ENCODE results near the gene CTDSPL. TPM values are rescaled to one million over a fixed set of nuclear protein-coding genes. Genes with fewer than 3 reads are reported as not detected.

Gene CTDSPL
- total RNA-seq, 4 donors from 2014 or later = 33.4 to 72.6 (median 54.0) TPM

DNA sequence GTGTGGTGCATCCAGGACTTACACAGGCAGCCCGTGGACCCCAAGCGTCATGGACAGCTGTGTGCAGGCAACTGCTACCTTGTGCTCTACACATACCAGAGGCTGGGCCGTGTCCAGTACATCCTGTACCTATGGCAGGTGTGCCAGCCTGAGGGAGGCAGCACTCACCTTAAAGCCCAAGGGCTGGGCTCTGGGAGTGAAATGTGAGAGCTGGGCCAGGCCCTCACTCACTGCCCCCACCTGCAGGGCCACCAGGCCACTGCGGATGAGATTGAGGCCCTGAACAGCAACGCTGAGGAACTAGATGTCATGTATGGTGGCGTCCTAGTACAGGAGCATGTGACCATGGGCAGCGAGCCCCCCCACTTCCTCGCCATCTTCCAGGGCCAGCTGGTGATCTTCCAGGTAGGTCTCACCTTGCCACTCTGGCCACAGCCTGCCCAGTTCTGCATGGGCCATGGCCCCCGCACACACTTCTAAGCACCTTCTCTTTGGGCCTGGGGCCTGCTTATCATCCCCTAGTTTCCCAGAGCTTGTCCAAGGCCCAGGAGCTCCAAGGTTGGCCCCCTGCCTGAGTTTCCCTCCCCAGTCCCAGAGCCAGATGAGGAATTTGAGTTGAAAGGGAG, 139.9 kb downstream of the CTDSPL start:
- no peak for ATAC-seq
- TF ChIP-seq POLR2AphosphoS5 (IDR thresholded peaks at IDR 0.05) (no peak), EP300 (IDR thresholded peaks at IDR 0.05) (no peak), POLR2A (IDR thresholded peaks at IDR 0.05) (no peak)
- TF ChIP-seq, protein P1, sequence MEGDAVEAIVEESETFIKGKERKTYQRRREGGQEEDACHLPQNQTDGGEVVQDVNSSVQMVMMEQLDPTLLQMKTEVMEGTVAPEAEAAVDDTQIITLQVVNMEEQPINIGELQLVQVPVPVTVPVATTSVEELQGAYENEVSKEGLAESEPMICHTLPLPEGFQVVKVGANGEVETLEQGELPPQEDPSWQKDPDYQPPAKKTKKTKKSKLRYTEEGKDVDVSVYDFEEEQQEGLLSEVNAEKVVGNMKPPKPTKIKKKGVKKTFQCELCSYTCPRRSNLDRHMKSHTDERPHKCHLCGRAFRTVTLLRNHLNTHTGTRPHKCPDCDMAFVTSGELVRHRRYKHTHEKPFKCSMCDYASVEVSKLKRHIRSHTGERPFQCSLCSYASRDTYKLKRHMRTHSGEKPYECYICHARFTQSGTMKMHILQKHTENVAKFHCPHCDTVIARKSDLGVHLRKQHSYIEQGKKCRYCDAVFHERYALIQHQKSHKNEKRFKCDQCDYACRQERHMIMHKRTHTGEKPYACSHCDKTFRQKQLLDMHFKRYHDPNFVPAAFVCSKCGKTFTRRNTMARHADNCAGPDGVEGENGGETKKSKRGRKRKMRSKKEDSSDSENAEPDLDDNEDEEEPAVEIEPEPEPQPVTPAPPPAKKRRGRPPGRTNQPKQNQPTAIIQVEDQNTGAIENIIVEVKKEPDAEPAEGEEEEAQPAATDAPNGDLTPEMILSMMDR (IDR thresholded peaks at IDR 0.05) = no peak
- Histone ChIP-seq H3K4me3 (no peak overlapping the region), H3K36me3 (peaks cover 0 to 29% of the 10 kb centered on the region in 2 donors), H3K27me3 (no peaks in the 10 kb centered on the region), H3K27ac (no peak overlapping the region), H3K4me1 (peaks cover 0 to 48% (median 15%) of the 10 kb centered on the region in 3 donors), H3K9me3 (no peaks in the 10 kb centered on the region)
- WGBS, 2 donors (ENCODE audit: low coverage in 1 of 2) = 88 to 100% methylated on average over 1 to 3 of the region's 9 CpGs

DNA sequence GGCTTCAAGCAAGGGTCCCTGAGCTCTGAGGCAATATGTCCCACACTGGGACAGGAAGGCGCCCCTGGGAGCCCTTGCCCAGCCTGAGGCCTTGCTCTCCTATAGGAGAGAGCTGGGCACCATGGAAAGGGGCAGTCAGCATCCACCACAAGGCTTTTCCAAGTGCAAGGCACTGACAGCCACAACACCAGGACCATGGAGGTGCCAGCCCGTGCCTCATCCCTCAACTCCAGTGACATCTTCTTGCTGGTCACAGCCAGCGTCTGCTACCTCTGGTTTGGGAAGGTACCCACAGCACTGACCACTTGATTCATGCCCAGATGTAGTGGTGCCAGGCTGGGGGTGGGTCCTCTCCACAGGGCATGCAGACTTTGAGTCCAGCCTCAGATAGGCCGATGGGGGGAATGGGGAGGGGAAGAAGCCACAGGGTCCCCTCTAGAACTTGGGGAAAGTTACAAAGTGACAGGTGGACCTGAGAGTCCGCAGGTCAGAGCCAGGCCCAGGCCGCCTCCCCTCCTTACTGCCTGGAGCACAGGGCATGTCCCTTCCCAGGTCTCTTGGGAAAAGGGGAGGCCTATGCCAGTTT, 140.7 kb downstream of the CTDSPL start:
- no peak for ATAC-seq
- peaks cover 0 to 41% (median 15%) of the 10 kb centered on the region in 3 donors for H3K4me1 ChIP-seq
- no peak overlapping the region for H3K4me3 ChIP-seq
- no peaks in the 10 kb centered on the region for H3K9me3 ChIP-seq
- no peak overlapping the region for H3K27ac ChIP-seq
- TF ChIP-seq EP300 (IDR thresholded peaks at IDR 0.05) = no peak
- TF ChIP-seq, protein P1 (IDR thresholded peaks at IDR 0.05) = no peak
- no peak for TF ChIP-seq POLR2A (IDR thresholded peaks at IDR 0.05)
- TF ChIP-seq POLR2AphosphoS5 (IDR thresholded peaks at IDR 0.05) = no peak
- H3K27me3 ChIP-seq = no peaks in the 10 kb centered on the region
- WGBS, 2 donors (ENCODE audit: low coverage in 1 of 2) = no CpG with 5 or more reads among the region's 6 CpGs
- peaks cover 0 to 37% of the 10 kb centered on the region in 2 donors for H3K36me3 ChIP-seq

DNA sequence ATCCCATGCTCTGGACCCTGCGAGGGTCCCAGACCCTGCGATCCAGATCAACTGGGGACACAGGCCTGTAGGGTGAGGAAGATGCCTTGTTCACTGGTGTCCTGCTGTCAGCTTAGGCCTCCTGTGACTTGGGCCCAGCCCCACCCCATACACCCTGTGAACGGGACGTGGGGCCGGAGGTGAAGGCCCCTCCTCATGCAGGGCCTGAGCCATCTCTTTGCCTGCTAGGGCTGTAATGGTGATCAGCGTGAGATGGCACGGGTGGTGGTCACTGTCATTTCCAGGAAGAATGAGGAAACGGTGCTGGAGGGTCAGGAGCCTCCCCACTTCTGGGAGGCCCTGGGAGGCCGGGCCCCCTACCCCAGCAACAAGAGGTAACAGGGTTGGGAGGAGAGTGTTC, 141.3 kb downstream of the CTDSPL start:
- 40 to 100% methylated on average over 1 of the region's 9 CpGs for WGBS, 2 donors (ENCODE audit: low coverage in 1 of 2)
- no peaks in the 10 kb centered on the region for H3K9me3 ChIP-seq
- H3K36me3 ChIP-seq = peaks cover 0 to 43% of the 10 kb centered on the region in 2 donors
- no peak for TF ChIP-seq POLR2AphosphoS5 (IDR thresholded peaks at IDR 0.05)
- TF ChIP-seq EP300 (IDR thresholded peaks at IDR 0.05) = no peak
- TF ChIP-seq, protein P1 (IDR thresholded peaks at IDR 0.05) = no peak
- no peak for TF ChIP-seq POLR2A (IDR thresholded peaks at IDR 0.05)
- H3K27me3 ChIP-seq = no peaks in the 10 kb centered on the region
- ATAC-seq = no peak
- peaks cover 0 to 35% (median 11%) of the 10 kb centered on the region in 3 donors for H3K4me1 ChIP-seq
- H3K4me3 ChIP-seq = no peak overlapping the region
- peak overlapping the region in 1 of 4 donors; percentile 9 for H3K27ac ChIP-seq

DNA sequence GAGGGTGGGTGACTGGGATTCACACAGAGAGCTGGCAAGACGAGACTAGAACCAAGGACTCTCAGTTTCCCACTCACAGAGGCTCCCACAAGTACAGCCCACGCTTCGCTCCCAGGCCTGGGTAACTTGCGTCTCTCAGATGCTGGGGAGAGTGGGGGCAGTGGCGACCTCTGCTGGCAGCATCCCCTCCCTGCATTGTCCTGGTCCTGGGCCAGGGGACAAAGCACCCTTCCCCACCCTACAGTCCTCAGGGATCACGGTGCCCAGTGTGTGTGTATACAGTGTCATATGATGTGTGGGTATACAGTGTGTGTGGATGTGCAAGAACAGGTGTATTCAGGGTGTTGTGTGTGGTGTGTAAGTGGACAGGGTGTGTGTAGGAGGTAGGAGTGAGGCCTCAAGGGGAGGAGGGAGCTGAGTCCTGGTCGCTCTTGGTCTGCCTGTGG, 141.7 kb downstream of the CTDSPL start:
- ATAC-seq = peak; percentile 31
- Histone ChIP-seq H3K4me3 (no peak overlapping the region), H3K9me3 (no peaks in the 10 kb centered on the region), H3K4me1 (peaks cover 0 to 31% (median 7%) of the 10 kb centered on the region in 3 donors), H3K27ac (peak overlapping the region in 2 of 4 donors; percentile 2 to 9), H3K36me3 (peaks cover 0 to 47% of the 10 kb centered on the region in 2 donors), H3K27me3 (no peaks in the 10 kb centered on the region)
- TF ChIP-seq POLR2A (IDR thresholded peaks at IDR 0.05) (no peak), POLR2AphosphoS5 (IDR thresholded peaks at IDR 0.05) (no peak), EP300 (IDR thresholded peaks at IDR 0.05) (no peak)
- TF ChIP-seq, protein P1 (IDR thresholded peaks at IDR 0.05) = peak in 3 of 4 experiments; percentile 59 to 90 (median 81)
- 50 to 80% methylated on average over 1 to 2 of the region's 7 CpGs for WGBS, 2 donors (ENCODE audit: low coverage in 1 of 2)
